Neural crest cell (in vitro differentiated cells): ENCODE measurements around the gene SLC4A4. TPM values are rescaled to one million over a fixed set of nuclear protein-coding genes. Genes with fewer than 3 reads are reported as not detected.

ENCODE experiments used
- DNase-seq: peaks from one replicate; pipeline ENCODE4 v3.0.0; 2021; ENCODE audit warnings: low read depth, mixed read lengths, low spot score
- H3K27ac Mint-ChIP-seq: one replicate; pipeline ENCODE4 v1.8.0; 2021; ENCODE audit warnings: mild to moderate bottlenecking, mixed read lengths; ENCODE audit not compliant: unreplicated experiment
- H3K27me3 Mint-ChIP-seq: 2 replicates; pipeline ENCODE4 v1.8.0; 2021; ENCODE audit warnings: low read depth, mild to moderate bottlenecking, mixed read lengths
- H3K36me3 Mint-ChIP-seq: 2 replicates; pipeline ENCODE4 v1.8.0; 2021; ENCODE audit warnings: low read depth, mild to moderate bottlenecking, mixed read lengths
- H3K4me1 Mint-ChIP-seq: 2 replicates; pipeline ENCODE4 v1.8.0; 2021; ENCODE audit warnings: mixed read lengths
- H3K4me3 Mint-ChIP-seq: one replicate; pipeline ENCODE4 v1.8.0; 2021; ENCODE audit warnings: mild to moderate bottlenecking, mixed read lengths
- H3K9me3 Mint-ChIP-seq: 2 replicates; pipeline ENCODE4 v1.8.0; 2021; ENCODE audit warnings: mixed read lengths
- total RNA-seq: library from RNA; stranded (reverse); gene quantifications from 2 replicates; pipeline ENCODE4 v1.2.1, GENCODE V29; 2021
- TF ChIP-seq, protein P1 (sequence below): fragments of 200-600 bp; sonication (generic); conservative IDR thresholded peaks from 2 replicates; pipeline ENCODE4 v1.5.0; 2021; ENCODE audit warnings: antibody characterized with exemption, mild to moderate bottlenecking

Gene SLC4A4
- total RNA-seq, 1 donor from 2014 or later, result 4.0 TPM

GRCh38 chr4:71446479-71447081, 107.8 kb downstream of the SLC4A4 start:
- TF ChIP-seq, protein P1, sequence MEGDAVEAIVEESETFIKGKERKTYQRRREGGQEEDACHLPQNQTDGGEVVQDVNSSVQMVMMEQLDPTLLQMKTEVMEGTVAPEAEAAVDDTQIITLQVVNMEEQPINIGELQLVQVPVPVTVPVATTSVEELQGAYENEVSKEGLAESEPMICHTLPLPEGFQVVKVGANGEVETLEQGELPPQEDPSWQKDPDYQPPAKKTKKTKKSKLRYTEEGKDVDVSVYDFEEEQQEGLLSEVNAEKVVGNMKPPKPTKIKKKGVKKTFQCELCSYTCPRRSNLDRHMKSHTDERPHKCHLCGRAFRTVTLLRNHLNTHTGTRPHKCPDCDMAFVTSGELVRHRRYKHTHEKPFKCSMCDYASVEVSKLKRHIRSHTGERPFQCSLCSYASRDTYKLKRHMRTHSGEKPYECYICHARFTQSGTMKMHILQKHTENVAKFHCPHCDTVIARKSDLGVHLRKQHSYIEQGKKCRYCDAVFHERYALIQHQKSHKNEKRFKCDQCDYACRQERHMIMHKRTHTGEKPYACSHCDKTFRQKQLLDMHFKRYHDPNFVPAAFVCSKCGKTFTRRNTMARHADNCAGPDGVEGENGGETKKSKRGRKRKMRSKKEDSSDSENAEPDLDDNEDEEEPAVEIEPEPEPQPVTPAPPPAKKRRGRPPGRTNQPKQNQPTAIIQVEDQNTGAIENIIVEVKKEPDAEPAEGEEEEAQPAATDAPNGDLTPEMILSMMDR, result no peak
- Mint-ChIP-seq H3K4me1 (peaks cover 24% of the 10 kb centered on the region), H3K4me3 (no peak overlapping the region), H3K27ac (no peak overlapping the region), H3K9me3 (no peaks in the 10 kb centered on the region), H3K27me3 (no peaks in the 10 kb centered on the region), H3K36me3 (no peaks in the 10 kb centered on the region)
- DNase-seq, result no peak

GRCh38 chr4:71449040-71449439, 110.2 kb downstream of the SLC4A4 start:
- Mint-ChIP-seq H3K4me3 (no peak overlapping the region), H3K27ac (no peak overlapping the region), H3K27me3 (no peaks in the 10 kb centered on the region), H3K9me3 (no peaks in the 10 kb centered on the region), H3K36me3 (no peaks in the 10 kb centered on the region), H3K4me1 (peaks cover 21% of the 10 kb centered on the region)
- DNase-seq, result no peak
- TF ChIP-seq, protein P1, result no peak

GRCh38 chr4:71449878-71450277, 111.1 kb downstream of the SLC4A4 start:
- TF ChIP-seq, protein P1, result no peak
- no peaks in the 10 kb centered on the region for H3K9me3 Mint-ChIP-seq
- no peaks in the 10 kb centered on the region for H3K36me3 Mint-ChIP-seq
- no peaks in the 10 kb centered on the region for H3K27me3 Mint-ChIP-seq
- H3K4me1 Mint-ChIP-seq, result peaks cover 18% of the 10 kb centered on the region
- DNase-seq, result no peak
- no peak overlapping the region for H3K27ac Mint-ChIP-seq
- H3K4me3 Mint-ChIP-seq, result no peak overlapping the region

DNA sequence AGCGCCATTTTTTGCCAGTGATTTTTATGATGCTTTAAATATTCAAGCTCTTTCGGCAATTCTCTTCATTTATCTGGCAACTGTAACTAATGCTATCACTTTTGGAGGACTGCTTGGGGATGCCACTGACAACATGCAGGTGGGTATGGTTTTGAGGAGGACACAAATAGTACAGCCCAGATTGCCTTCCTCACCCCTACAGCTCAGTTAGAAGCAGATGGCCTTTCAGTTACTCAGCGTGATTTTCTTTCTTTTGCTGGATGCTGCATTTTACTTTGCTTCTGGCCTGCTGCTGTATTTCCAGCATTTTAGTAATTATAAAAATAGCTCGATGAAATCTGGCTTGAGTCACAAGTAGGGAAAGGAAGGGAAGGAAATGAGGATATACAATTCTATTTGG, 114.7 kb downstream of the SLC4A4 start:
- no peak overlapping the region for H3K27ac Mint-ChIP-seq
- no peaks in the 10 kb centered on the region for H3K9me3 Mint-ChIP-seq
- no peak overlapping the region for H3K4me3 Mint-ChIP-seq
- H3K4me1 Mint-ChIP-seq, result peaks cover 7% of the 10 kb centered on the region
- TF ChIP-seq, protein P1, result no peak
- no peaks in the 10 kb centered on the region for H3K36me3 Mint-ChIP-seq
- no peaks in the 10 kb centered on the region for H3K27me3 Mint-ChIP-seq
- DNase-seq, result no peak

GRCh38 chr4:71456841-71457240, 118.0 kb downstream of the SLC4A4 start:
- Mint-ChIP-seq H3K9me3 (no peaks in the 10 kb centered on the region), H3K27me3 (no peaks in the 10 kb centered on the region)
- TF ChIP-seq, protein P1, result no peak

More at GRCh38 chr4:71456841-71457240, 118.0 kb downstream of the SLC4A4 start:
- H3K4me3 Mint-ChIP-seq, result no peak overlapping the region
- H3K36me3 Mint-ChIP-seq, result no peaks in the 10 kb centered on the region
- no peak for DNase-seq
- peaks cover 7% of the 10 kb centered on the region for H3K4me1 Mint-ChIP-seq
- H3K27ac Mint-ChIP-seq, result no peak overlapping the region
